Epithelial cell of esophagus (primary cell): ENCODE data around the gene HRH1.

Experiments
- DNase-seq: peaks from one replicate; pipeline ENCODE4 v3.0.0; 2010; ENCODE audit warnings: low read depth
- H3K4me3 ChIP-seq: 2 replicates; pipeline ENCODE4 v1.5.1; 2011; ENCODE audit warnings: mild to moderate bottlenecking, low read length, control low read depth
- CTCF ChIP-seq: IDR thresholded peaks from 2 replicates; pipeline ENCODE4 v1.5.1; 2011; ENCODE audit warnings: low read depth, mild to moderate bottlenecking, low read length, control low read depth, inconsistent platforms; ENCODE audit not compliant: insufficient read depth; ENCODE audit errors: missing control alignments

HRH1 gene

GRCh38 chr3:11288786-11289637, 134.7 kb downstream of the HRH1 start:
- no peak for TF ChIP-seq CTCF
- peak; percentile 95 for DNase-seq
- no peak overlapping the region for H3K4me3 ChIP-seq

- H3K4me3 ChIP-seq: no peak overlapping the region
- DNase-seq: no peak
- TF ChIP-seq CTCF: no peak
Observed at GRCh38 chr3:11289864-11290263, 135.6 kb downstream of the HRH1 start.

GRCh38 chr3:11290743-11291680, 136.7 kb downstream of the HRH1 start:
- TF ChIP-seq CTCF: no peak
- DNase-seq: peak; percentile 53
- no peak overlapping the region for H3K4me3 ChIP-seq

GRCh38 chr3:11291808-11292207, 137.5 kb downstream of the HRH1 start:
- no peak for TF ChIP-seq CTCF

GRCh38 chr3:11297126-11297525, 142.8 kb downstream of the HRH1 start:
- no peak for DNase-seq
- H3K4me3 ChIP-seq: no peak overlapping the region
- no peak for TF ChIP-seq CTCF

More at GRCh38 chr3:11291808-11292207, 137.5 kb downstream of the HRH1 start:
- no peak for DNase-seq
- no peak overlapping the region for H3K4me3 ChIP-seq

- TF ChIP-seq CTCF: no peak
- H3K4me3 ChIP-seq: no peak overlapping the region
- no peak for DNase-seq
Observed at GRCh38 chr3:11300970-11301369, 146.7 kb downstream of the HRH1 start.
